ENCODE results near the gene CTSK.

CTSK gene

GRCh38 chr1:150751443-150751842, 56.6 kb downstream of the CTSK start:
- Mint-ChIP-seq H3K27me3 (no peaks in the 10 kb centered on the region), H3K9me3 (no peaks in the 10 kb centered on the region), H3K4me1 (no peaks in the 10 kb centered on the region), H3K27ac (no peak overlapping the region), H3K36me3 (peaks cover 51% of the 10 kb centered on the region), H3K4me3 (no peak overlapping the region)
- ATAC-seq = no peak

- Mint-ChIP-seq H3K36me3 (peaks cover 51% of the 10 kb centered on the region), H3K27ac (no peak overlapping the region), H3K9me3 (no peaks in the 10 kb centered on the region), H3K27me3 (no peaks in the 10 kb centered on the region), H3K4me3 (no peak overlapping the region), H3K4me1 (no peaks in the 10 kb centered on the region)
- ATAC-seq = no peak
These were observed 58.2 kb downstream of the CTSK start for GRCh38 chr1:150749720-150750311.

- no peak for ATAC-seq
- Mint-ChIP-seq H3K9me3 (no peaks in the 10 kb centered on the region), H3K4me1 (no peaks in the 10 kb centered on the region), H3K4me3 (no peak overlapping the region), H3K27ac (no peak overlapping the region), H3K27me3 (no peaks in the 10 kb centered on the region), H3K36me3 (peaks cover 51% of the 10 kb centered on the region)
These were observed 59.0 kb downstream of the CTSK start for GRCh38 chr1:150748878-150749719.
